PC-3 (cell line): Measurements from ENCODE around the gene KRABD2.

ENCODE experiments used
- EZH2 ChIP-seq: fragments of 300-600 bp; sonication (generic); IDR thresholded peaks from one replicate; pipeline ENCODE4 v1.6.1; 2017; ENCODE audit warnings: antibody characterized with exemption, mild to moderate bottlenecking, low read length; ENCODE audit not compliant: unreplicated experiment
- TF ChIP-seq, protein P1 (sequence below): fragments of 300-600 bp; sonication (generic); conservative IDR thresholded peaks from 2 replicates; pipeline ENCODE4 v1.5.1; 2017; ENCODE audit warnings: antibody characterized with exemption, low read depth, mild to moderate bottlenecking, low read length

GRCh38 chr17:8420041-8420934 is 43.8 kb upstream of the KRABD2 start:
- TF ChIP-seq, protein P1, sequence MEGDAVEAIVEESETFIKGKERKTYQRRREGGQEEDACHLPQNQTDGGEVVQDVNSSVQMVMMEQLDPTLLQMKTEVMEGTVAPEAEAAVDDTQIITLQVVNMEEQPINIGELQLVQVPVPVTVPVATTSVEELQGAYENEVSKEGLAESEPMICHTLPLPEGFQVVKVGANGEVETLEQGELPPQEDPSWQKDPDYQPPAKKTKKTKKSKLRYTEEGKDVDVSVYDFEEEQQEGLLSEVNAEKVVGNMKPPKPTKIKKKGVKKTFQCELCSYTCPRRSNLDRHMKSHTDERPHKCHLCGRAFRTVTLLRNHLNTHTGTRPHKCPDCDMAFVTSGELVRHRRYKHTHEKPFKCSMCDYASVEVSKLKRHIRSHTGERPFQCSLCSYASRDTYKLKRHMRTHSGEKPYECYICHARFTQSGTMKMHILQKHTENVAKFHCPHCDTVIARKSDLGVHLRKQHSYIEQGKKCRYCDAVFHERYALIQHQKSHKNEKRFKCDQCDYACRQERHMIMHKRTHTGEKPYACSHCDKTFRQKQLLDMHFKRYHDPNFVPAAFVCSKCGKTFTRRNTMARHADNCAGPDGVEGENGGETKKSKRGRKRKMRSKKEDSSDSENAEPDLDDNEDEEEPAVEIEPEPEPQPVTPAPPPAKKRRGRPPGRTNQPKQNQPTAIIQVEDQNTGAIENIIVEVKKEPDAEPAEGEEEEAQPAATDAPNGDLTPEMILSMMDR, result no peak
- TF ChIP-seq EZH2, result no peak
